Measurements from ENCODE around the gene MANBA.

MANBA gene

DNA sequence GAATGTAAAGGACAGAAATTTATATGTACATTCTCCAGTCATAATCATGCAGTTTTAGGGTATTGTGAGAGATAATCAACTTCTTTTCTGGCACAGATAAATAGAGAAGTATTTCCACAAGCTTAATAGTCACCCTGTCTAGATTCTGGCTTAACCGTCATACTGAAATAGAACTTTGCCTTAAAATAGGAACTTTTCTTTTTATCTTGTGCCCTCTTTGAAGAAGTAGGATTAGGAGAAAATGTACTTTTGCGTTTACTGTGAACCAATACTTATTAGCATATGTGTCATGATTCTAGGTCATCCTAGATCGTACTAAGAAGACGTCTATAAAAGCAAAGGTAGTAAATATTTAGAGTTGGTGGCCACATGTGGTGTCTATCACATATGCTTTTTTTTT is 164.2 kb downstream of the MANBA start:
- TF ChIP-seq FOXP2 (optimal IDR thresholded peaks at IDR 0.05; ENCODE audit: borderline replicate concordance, extremely low read depth, extremely low read length, insufficient read depth) = no peak
- no peak for TF ChIP-seq TAF1 (IDR thresholded peaks at IDR 0.05; ENCODE audit: borderline replicate concordance, insufficient read depth, low read length)
- no peak for TF ChIP-seq SIN3A (IDR thresholded peaks at IDR 0.05; ENCODE audit: borderline replicate concordance, insufficient read depth, low read length)
- no peak for TF ChIP-seq REST (IDR thresholded peaks at IDR 0.05; ENCODE audit: insufficient read depth in 1 of 2, low read depth in 2 of 2, low read length in 2 of 2)
- TF ChIP-seq POLR2AphosphoS5 (IDR thresholded peaks at IDR 0.05; ENCODE audit: low read depth, low read length) = no peak

DNA sequence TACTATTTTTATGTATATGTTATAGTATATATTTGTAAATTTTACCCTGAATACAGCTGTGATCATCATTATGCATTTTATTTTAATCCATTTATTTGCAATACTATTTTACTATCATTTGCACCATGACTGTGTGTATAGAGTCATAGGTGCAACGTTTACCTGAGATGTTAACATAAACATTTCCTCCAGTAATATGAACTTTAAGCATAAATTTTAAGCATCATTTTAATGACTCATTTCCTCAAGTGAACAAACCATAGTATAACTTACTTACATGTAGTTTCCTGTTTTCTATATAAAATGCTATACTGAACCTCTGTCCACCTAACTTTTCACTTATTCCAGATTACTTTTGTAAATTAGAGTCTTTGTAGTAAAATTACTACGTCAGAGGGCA is 166.8 kb downstream of the MANBA start:
- TF ChIP-seq SIN3A (IDR thresholded peaks at IDR 0.05; ENCODE audit: borderline replicate concordance, insufficient read depth, low read length) = no peak
- no peak for TF ChIP-seq FOXP2 (optimal IDR thresholded peaks at IDR 0.05; ENCODE audit: borderline replicate concordance, extremely low read depth, extremely low read length, insufficient read depth)
- no peak for TF ChIP-seq TAF1 (IDR thresholded peaks at IDR 0.05; ENCODE audit: borderline replicate concordance, insufficient read depth, low read length)
- no peak for TF ChIP-seq POLR2AphosphoS5 (IDR thresholded peaks at IDR 0.05; ENCODE audit: low read depth, low read length)
- no peak for TF ChIP-seq REST (IDR thresholded peaks at IDR 0.05; ENCODE audit: insufficient read depth in 1 of 2, low read depth in 2 of 2, low read length in 2 of 2)

DNA sequence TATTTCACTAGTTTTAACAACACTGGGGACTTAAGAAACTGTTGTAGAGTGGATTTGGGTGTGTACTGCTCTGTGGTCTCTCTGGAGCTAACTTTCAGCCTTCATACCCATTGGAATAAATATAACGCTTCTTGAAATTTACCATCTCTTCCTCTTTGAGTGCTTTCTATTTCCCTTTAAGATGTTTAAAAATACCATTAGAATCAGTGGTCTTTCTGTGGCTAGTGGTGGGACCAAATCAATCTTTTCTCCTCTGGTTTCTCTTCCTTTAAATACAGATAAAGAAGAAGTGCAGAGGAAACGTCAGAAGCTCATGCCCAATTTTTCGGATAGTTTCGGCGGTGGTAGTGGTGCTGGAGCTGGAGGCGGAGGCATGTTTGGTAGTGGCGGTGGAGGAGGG is 167.6 kb downstream of the MANBA start:
- TF ChIP-seq TAF1 (IDR thresholded peaks at IDR 0.05; ENCODE audit: borderline replicate concordance, insufficient read depth, low read length) (no peak), REST (IDR thresholded peaks at IDR 0.05; ENCODE audit: insufficient read depth in 1 of 2, low read depth in 2 of 2, low read length in 2 of 2) (no peak), SIN3A (IDR thresholded peaks at IDR 0.05; ENCODE audit: borderline replicate concordance, insufficient read depth, low read length) (no peak), POLR2AphosphoS5 (IDR thresholded peaks at IDR 0.05; ENCODE audit: low read depth, low read length) (no peak), FOXP2 (optimal IDR thresholded peaks at IDR 0.05; ENCODE audit: borderline replicate concordance, extremely low read depth, extremely low read length, insufficient read depth) (no peak)

DNA sequence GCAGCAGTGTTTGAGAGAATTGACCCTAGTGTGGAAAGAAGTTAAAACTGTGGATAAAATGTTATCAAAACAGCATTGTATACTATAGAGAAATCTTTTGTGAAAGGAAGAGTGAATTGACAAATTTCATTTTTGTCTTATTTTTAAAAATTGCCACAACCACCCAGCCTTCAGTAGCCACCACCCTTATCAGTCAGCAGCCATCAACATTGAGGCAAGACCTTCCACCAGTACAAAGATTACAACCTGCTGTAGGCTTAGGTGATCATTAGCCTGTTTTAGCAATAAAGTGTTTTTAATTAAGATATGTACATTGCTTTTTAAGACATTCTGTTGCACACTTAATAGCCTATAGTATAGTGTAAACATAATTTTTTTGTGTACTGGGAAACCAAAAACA is 168.5 kb downstream of the MANBA start:
- TF ChIP-seq REST (IDR thresholded peaks at IDR 0.05; ENCODE audit: insufficient read depth in 1 of 2, low read depth in 2 of 2, low read length in 2 of 2) (no peak), TAF1 (IDR thresholded peaks at IDR 0.05; ENCODE audit: borderline replicate concordance, insufficient read depth, low read length) (no peak), FOXP2 (optimal IDR thresholded peaks at IDR 0.05; ENCODE audit: borderline replicate concordance, extremely low read depth, extremely low read length, insufficient read depth) (no peak), POLR2AphosphoS5 (IDR thresholded peaks at IDR 0.05; ENCODE audit: low read depth, low read length) (no peak), SIN3A (IDR thresholded peaks at IDR 0.05; ENCODE audit: borderline replicate concordance, insufficient read depth, low read length) (no peak)

- TF ChIP-seq POLR2AphosphoS5 (IDR thresholded peaks at IDR 0.05; ENCODE audit: low read depth, low read length) = no peak
- TF ChIP-seq TAF1 (IDR thresholded peaks at IDR 0.05; ENCODE audit: borderline replicate concordance, insufficient read depth, low read length) = no peak
- no peak for TF ChIP-seq FOXP2 (optimal IDR thresholded peaks at IDR 0.05; ENCODE audit: borderline replicate concordance, extremely low read depth, extremely low read length, insufficient read depth)
- no peak for TF ChIP-seq SIN3A (IDR thresholded peaks at IDR 0.05; ENCODE audit: borderline replicate concordance, insufficient read depth, low read length)
- TF ChIP-seq REST (IDR thresholded peaks at IDR 0.05; ENCODE audit: insufficient read depth in 1 of 2, low read depth in 2 of 2, low read length in 2 of 2) = no peak
These were observed 171.0 kb downstream of the MANBA start for GRCh38 chr4:102589743-102590142.

Measured in PFSK-1 (cell line).